Stimulated activated CD4-positive, alpha-beta T cell treated with anti-CD3 and anti-CD28 coated beads, Interleukin-2, amount 100 ng/mL, for 24 hours (primary cell): ENCODE measurements around the gene OR52N1.

Source experiments
- DNase-seq, 2 donors: peaks; one replicate each; pipeline ENCODE4 v3.0.0-alpha.2; 2020

OR52N1 gene

DNA sequence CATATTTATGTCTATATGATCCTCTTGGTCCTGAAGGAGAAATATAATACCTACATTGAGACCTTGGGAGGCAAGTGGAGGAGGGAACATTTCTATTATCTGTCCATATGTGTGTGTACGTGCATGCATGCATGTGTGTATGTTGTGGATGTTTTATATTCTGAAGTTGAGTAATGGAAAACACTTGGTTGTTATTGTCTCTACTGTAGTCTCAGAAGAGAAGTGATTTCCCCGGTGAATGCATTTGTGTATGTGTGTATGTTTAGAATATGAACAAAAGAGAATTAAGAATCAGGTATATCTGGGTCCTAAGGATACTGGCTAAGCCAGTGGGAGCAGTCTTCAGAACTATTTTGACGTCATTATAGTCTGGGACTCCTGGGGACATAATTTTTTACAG, at the start of gene OR52N1:
Gene OR52N1 (minus strand): TSS at position 101 of the 400 bp plus-strand sequence. CDS start 2,449 bp downstream, outside the sequence.
- no peak for DNase-seq

DNA sequence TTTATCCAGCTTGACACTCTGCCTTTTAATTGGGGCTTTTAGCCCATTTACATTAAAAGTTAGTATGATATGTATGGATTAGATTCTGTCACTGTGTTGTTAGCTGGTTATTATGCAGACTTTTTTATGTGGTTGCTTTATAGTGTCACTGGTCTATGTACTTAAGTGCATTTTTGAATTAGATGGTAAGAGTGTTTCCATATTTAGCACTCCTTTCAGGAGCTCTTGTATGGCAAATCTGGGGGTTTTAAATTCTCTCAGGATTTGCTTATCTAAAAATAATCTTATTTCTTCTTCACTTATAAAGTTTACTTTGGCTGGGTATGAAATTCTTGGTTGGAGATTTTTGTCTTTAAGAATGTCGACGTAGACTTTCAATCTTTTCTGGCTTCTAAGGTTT, 46.6 kb upstream of the OR52N1 start:
- DNase-seq = no peak

DNA sequence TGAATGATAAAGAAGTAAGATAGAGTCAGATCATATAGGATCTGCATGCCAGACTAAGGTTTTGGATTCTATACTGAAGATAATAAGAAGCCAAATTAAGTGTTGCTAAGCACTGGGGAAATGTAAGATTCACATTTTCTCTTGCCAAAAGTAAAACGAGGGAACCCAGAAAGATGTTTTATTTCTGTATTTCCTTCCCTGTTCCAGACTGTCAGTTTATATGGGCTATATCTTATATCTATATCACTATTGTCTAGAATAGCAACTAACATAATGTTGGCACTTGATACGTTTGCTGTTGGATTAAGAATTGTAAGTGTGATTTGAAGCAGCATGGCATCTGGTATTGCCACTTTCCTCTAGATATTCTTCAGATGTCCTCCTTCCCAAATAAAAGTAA, 42.4 kb upstream of the OR52N1 start:
- no peak for DNase-seq

DNA sequence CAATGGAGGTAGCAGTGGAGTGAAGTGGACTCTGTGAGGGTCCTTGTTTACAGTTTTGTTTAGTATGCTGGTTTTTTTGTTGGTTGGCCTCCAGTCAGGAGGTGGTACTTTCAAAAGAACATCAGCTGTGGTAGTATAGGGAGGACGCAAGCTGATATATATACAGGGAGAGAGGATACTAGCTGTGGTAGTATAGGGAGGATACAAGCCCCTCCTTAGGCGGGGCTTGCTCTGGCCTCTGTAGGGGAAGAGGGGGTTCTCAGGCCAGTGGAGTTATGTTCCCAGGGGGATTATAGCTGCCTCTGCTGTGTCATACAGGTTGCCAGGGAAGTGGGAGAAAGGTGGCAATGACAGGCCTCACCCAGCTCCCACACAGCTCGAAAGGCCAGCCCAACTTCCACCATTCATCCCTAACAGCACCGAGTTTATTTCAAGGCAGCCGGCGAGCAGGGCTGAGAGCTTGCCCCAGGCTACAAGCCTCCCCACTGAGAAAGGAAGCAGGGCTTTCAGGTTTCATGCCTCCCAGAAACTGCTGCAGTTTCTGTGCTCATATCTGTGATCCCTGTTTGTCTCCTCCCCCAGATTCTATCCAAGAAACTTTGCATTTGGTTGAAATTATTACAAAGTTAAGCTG, 40.2 kb upstream of the OR52N1 start:
- no peak for DNase-seq

DNA sequence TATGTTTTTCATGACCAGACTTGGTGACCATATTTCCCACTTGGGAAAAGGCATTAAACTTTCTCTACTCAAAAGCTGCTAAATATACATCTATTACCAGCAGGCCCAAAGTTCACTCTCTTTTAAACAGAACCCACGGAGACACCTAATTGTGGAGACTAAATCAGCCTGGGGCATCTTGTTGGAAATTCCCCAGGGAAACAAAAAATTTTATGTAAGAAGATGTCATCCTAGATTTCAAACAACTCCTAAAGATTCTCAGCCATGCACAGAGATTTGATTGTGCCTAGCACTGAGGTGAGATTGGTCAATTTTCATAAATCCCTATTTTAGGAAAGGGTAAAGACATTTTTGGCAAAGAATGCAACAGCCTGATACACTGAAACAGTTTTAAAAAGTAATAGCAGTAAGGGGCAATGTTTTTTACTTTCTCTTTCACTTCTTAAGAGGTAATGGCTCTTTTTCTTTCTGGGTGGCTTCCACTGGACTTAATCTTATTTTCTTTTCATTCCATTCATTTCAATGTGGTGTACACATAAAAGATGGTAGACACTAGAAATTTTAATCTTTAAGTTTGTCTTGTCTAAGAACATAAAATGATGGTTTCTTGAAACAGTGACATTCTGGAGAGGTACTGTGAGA, 27.3 kb upstream of the OR52N1 start:
- no peak for DNase-seq

DNA sequence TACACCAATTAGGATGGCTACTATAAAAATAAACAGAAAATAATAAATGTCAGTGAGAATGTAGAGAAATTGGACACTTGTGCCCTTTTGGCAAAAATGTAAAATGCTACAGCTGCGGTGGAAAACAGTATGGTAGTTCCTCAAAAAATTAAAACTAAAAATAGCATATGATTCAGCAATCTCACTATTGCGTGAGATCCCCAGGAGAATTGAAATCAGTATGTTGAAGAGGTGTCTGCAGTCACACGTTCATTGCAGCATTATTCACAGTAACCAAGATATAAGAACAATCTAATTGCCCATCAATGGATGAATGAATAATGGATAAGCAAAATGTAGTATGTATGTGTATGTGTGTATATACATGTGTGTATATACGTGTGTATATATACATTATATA, 24.5 kb upstream of the OR52N1 start:
- DNase-seq = no peak

DNA sequence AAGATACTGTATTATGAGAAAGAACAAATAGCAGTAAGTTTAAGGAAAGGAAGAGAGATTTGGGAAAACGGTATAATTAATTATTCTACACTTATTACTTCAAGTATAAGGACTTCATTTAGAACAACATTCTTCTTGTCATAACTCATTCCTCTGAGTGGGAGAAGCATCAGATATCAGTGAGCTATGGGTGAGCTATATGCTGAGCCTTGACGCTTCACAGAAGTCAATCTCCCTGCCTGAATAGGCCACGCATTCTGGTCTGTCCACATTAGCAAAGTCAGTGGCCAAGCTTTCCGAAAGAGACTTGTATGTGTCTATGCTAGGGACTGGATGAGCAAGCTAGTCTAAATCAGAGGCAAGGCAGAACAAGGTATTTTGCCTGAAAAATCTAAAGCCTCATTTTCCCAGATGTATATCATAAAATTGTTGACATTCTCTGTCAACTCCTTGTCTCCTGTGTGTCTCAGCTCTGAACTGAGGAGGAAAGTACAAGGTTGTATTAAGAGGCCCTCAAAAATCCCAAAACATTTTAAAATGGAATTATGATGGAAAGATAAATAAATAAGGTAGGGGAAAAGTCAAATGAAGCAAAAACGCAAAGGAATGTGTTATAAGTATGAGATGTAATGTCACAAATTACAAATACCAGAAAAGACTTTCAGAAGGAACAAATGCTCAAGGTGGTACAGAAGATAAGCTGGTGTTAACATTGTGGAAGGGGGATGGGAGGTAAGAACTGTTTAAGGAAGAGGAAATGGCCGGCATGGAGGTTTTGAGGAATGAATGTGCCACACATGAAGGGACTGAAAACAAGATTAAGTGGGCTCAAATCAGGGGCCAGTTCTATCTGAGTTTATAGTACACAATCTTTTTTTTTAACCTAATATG, 19.1 kb upstream of the OR52N1 start:
- no peak for DNase-seq

DNA sequence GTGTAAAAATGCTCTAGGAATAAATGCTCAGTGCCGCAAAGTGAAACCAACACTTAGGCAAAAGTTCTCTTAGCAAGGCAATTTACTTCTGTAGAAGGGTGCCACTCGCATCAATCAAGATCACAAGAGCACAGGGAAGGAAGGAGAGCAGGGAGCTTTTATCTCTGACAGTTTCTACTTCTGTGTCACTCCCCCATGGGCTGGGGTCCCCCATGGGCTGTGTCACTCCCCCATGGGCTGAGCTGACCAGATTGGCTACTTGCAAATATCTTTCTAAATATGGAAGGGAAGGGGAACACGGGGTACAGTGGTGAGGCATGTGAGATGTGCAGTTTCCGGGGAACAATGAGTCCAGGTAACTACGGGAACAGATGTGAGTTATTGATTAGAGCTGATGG, 18.1 kb upstream of the OR52N1 start:
- no peak for DNase-seq

DNA sequence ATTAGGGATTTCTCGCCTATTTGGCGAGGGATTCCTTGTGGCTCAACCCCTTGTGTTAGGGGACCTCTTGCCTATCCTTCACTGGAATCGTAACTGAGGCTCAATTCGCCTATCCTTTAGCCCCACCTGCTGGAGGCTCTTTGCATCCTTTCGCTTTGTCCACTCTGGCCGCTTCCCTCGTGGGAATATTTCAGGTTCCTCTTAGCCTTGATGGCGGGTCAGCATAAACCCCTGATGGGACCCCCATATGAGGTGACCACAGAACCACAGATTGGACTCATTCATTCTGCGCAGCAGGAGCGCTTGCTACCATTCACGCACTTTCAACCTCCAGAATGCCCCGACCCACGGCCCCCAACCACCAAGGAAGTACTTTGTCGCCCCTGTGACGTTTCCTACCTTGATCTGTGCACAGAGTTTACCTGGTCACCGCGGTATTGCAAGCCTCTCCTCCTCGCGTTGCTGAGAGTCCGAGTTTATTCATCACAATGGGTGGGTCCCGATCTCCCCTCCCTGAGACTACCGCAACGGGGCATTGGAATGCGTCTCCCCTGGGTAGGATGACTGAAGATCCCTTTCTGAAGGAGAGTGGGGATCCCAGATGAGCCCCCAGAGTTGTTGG, 17.5 kb upstream of the OR52N1 start, which contains the start of gene OR52N2:
Gene OR52N2 (plus strand): TSS at position 425 of the 622 bp plus-strand sequence. CDS start 11,412 bp downstream, outside the sequence.
- DNase-seq = peak; percentile 70 to 77

DNA sequence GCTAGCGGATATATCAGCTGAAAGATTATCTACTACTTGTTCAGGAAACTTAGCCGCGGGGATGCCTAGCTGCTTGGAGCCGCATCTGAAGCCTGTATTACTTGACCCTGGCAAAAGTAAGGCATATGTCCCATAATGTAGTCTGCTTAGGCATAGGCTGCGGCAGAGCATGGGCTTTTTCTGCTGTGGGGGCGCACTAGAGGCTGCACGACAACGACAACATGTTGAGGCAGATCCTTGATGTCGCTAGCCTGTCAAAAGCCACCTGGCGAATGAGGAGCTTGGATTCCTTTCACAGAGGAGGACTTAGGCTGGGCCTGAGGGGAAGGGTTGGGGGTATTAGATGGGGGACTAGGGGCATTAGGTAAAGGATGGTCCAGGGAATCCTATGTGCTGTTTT, 16.5 kb upstream of the OR52N1 start:
- no peak for DNase-seq

DNA sequence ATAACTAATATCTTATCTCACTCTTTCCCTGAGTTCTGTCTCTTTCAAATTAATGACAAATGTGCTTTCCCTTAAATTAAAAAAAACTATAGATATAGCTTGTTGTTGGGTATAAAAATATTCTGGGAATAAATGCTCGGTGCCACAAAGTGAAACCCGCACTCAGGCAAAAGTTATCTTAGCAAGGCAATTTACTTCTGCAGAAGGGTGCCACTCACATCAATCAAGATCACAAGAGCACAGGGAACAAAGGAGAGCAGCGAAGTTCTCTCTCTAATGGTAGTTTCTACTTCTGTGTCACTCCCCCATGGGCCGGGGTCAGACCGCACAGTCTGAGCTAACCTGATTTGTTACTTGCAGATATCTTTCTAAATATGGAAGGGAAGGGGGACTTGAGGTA, 12.9 kb upstream of the OR52N1 start:
- DNase-seq = no peak

DNA sequence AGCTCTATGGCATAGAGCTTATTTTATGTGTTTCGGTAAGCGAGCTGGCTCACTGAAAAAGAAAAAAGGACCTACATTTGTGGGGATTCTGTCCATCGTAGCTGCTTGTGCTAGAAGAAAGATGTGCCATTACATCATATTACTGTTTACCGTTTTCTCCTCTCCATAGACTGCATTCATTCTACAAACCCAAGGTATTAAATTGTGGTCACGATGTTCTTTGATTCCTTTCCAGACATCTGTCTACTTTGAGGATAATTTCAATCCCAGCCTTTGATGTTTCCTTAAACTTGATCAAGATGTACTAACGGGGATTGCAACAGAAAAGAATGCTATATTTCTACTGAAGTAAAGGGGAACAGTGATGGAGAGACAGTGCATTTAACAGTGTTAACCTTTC, 5.5 kb upstream of the OR52N1 start:
- no peak for DNase-seq

DNA sequence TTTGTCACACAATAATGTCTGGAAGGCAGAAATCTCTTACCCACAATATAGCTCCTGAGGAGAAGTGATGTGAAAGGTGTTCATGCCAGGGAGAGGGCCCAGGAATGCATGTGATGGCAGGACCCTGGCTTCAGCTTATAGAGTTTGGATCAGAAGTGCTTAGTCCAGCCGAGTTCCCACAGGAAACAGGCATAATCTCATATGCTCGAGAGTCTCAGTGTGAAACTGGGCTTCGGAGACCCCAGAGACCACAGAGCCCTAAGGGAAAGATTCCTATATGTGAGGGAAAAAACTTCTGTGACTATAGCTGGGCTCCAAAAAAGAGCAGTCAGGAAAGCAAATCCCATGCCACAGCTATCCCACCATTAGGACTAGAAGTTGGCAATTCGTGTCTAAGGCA, 7.8 kb downstream of the OR52N1 start, which contains the start of gene OR52N5:
Gene OR52N5 (minus strand): TSS at position 101 of the 400 bp plus-strand sequence. CDS start 4,721 bp downstream, outside the sequence.
- DNase-seq = no peak

DNA sequence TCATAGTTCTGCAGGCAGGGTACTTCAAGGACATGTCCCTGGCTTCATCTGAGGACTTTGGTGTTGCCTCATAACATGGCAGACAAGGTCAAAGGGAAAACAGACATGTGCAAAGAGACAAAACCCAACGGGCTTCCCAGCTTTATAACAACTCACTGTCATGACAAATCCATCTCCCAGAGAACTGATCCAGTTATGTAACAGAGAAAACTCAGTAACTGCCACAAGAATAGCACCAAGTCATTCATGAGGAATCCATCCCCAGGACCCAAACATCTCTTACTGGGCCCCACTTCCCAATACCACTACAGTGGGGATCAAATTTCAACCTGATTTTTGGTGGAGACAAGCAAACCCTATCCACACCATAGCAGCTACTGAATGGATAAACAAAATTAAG, 24.0 kb downstream of the OR52N1 start:
- DNase-seq = no peak

DNA sequence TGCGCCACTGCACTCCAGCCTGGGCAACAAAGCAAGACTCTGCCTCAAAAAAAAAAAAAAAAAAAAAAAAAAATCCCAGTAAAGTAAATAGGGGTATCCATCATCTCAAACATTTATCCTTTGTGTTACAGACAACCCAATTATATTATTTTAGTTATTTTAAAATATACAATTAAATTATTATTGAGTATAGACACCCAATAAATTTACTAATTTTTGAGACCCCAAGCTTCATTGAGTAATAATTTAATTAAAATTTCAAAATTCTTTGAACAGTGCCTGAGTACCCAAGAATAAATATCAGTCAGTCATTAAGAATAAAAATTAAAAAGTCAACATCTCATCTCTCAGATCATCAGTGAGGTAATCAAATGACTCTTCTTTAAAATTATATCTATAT, 37.1 kb downstream of the OR52N1 start, which contains the start of gene OR52N4:
Gene OR52N4 (plus strand): TSS at position 301 of the 400 bp plus-strand sequence. CDS start 498 bp downstream, outside the sequence.
- no peak for DNase-seq

DNA sequence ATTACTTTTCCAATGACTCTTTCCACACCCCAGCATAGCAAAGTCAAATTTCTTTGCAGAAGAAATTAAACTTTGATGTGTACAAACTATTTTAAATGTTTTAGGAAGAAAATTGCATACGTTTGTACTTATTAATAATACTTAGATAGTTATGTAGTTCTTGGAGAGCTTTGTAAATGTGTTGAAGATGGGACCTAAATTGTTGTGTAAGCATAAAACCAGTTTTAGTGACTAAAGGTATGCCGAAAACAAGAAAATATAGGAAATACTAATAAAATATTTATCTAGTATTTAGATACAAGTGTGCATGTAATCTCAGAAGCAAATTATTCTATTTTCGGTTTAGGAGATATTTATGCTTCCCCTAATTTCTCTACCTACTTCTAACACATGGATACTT, 41.2 kb downstream of the OR52N1 start:
- DNase-seq = no peak

DNA sequence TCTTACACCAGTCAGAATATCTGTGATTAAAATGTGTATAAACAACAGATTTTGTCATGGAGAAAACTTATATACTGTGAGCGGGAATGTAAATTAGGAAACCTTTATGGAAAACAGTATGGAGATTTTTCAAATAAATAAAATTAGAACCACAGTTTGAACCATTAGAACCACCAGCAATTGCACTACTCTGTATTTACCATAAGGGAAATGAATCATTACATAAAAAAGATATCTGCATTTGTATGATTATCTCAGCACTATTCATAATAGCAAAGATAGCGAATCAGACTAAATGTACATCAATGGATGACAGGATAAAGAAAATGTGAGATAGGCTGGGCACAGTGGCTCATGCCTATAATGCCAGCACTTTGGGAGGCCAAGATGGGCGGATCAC, 44.5 kb downstream of the OR52N1 start:
- no peak for DNase-seq

DNA sequence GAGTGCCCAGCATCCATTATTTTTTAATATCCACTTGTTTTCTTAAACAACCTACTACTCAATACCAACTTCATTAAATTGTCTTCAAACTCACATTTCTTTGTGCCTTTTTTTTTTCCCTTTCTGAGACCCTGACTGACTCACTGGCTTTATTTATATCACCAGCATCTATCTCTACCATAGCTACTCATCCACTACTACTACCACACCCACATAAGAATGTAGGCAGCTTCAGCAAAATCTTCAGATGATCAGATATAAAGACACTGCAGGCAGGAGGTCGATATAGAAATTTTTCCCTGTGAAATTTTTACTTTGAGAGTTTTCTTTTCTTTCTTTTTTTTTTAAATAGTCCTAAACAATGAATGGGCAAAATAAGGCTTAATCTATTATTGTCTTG, 52.6 kb downstream of the OR52N1 start:
- DNase-seq = no peak

DNA sequence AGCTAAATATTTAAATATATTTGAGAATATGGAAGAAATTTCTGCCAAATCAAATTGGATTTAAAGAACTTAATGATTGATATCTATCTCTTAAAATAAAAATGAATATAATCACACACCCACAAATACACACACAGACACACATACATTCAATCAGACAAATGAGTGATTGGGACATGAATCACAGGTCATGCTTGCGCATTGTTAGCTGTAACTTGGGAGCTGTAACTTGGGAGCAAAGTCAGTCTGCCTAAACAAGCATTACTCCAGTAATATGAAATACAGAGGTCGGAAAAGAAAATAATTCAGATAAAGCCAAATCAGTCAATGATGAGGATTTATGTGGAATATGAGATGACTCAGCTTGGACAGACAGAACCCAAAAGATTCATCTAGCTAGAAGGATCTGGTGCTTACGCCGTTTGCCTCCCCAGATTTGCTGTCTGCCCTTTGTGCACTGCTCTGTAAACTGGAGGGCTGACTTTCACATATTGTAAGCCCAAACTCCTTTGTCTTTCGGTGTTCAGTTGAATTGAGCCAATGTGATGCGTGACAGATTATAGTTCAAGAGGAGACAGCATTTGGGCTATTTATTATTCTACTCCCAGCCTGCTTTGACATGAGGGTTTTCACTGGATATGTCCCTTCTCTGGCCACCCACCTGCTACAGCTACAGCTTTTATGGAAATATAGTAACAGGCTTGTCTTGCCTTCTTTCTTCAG, 53.2 kb downstream of the OR52N1 start:
- no peak for DNase-seq

DNA sequence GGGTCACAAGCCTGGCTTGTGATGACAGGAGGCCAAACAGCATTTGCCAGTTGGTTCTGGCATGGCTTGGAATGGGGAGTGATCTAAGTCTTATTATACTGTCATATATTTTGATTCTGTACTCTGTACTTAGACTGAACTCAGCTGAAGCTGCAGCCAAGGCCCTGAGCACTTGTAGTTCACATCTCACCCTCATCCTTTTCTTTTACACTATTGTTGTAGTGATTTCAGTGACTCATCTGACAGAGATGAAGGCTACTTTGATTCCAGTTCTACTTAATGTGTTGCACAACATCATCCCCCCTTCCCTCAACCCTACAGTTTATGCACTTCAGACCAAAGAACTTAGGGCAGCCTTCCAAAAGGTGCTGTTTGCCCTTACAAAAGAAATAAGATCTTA, 54.0 kb downstream of the OR52N1 start:
- no peak for DNase-seq
